AG20443 (cell line): ENCODE measurements around the gene NOX5.

Experiments used
- DNase-seq: peaks from one replicate; pipeline ENCODE4 v3.0.0; 2012; ENCODE audit warnings: low spot score, mixed read lengths

The NOX5 gene

GRCh38 chr15:69100821-69101220 is 86.3 kb downstream of the NOX5 start:
- DNase-seq, result no peak

- DNase-seq, result no peak
Measured at GRCh38 chr15:69104050-69104750, 89.7 kb downstream of the NOX5 start.

GRCh38 chr15:69105451-69105985 is 91.0 kb downstream of the NOX5 start:
- DNase-seq, result no peak

GRCh38 chr15:69107025-69107620 is 92.6 kb downstream of the NOX5 start:
- DNase-seq, result no peak
